SK-N-SH treated with all-trans-retinoic acid at 6 μM for 48 hours (cell line): ENCODE measurements around the gene DYNC1I1.

ENCODE experiments used
- CSRNP3 ChIP-seq: fragments of 250-450 bp; sonication (Bioruptor Pico); IDR thresholded peaks from 2 replicates; pipeline ENCODE4 v1.5.1; 2021; ENCODE audit warnings: mild to moderate bottlenecking, moderate library complexity
- GLIS3 ChIP-seq: fragments of 250-450 bp; sonication (Bioruptor Pico); IDR thresholded peaks from 2 replicates; pipeline ENCODE4 v1.5.0; 2020; ENCODE audit warnings: mild to moderate bottlenecking, moderate library complexity
- ISL1 ChIP-seq: fragments of 250-450 bp; sonication (Bioruptor Pico); IDR thresholded peaks from 2 replicates; pipeline ENCODE4 v2.1.2; 2022; ENCODE audit warnings: mild to moderate bottlenecking, moderate library complexity
- OSR1 ChIP-seq: fragments of 250-450 bp; sonication (Bioruptor Pico); IDR thresholded peaks from 2 replicates; pipeline ENCODE4 v1.8.0; 2022; ENCODE audit warnings: moderate library complexity, mild to moderate bottlenecking, inconsistent platforms
- PATZ1 ChIP-seq: fragments of 250-450 bp; sonication (Bioruptor Pico); IDR thresholded peaks from 2 replicates; pipeline ENCODE4 v1.8.0; 2020; ENCODE audit warnings: mild to moderate bottlenecking, moderate library complexity, borderline replicate concordance
- POU6F1 ChIP-seq: fragments of 250-450 bp; sonication (Bioruptor Pico); IDR thresholded peaks from 2 replicates; pipeline ENCODE4 v1.8.0; 2021; ENCODE audit warnings: low read depth, mild to moderate bottlenecking, moderate library complexity, borderline replicate concordance
- PPARA ChIP-seq: fragments of 250-450 bp; sonication (Bioruptor Pico); IDR thresholded peaks from 2 replicates; pipeline ENCODE4 v1.5.0; 2020; ENCODE audit warnings: mild to moderate bottlenecking, borderline replicate concordance
- RARB ChIP-seq: fragments of 250-450 bp; sonication (Bioruptor Pico); IDR thresholded peaks from 2 replicates; pipeline ENCODE4 v1.8.0; 2021; ENCODE audit warnings: mild to moderate bottlenecking, moderate library complexity
- TOX ChIP-seq: fragments of 250-450 bp; sonication (Bioruptor Pico); IDR thresholded peaks from 2 replicates; pipeline ENCODE4 v1.8.0; 2021; ENCODE audit warnings: mild to moderate bottlenecking, moderate library complexity, borderline replicate concordance
- ZFP3 ChIP-seq: fragments of 250-450 bp; sonication (Bioruptor Pico); IDR thresholded peaks from 2 replicates; pipeline ENCODE4 v1.5.0; 2020; ENCODE audit warnings: mild to moderate bottlenecking, moderate library complexity
- ZFP30 ChIP-seq: fragments of 450-650 bp; formaldehyde crosslinking; IDR thresholded peaks from 2 replicates; pipeline ENCODE4 v1.5.0; 2022; ENCODE audit warnings: mild to moderate bottlenecking, moderate library complexity
- ZNF70 ChIP-seq: fragments of 450-650 bp; formaldehyde crosslinking; IDR thresholded peaks from 2 replicates; pipeline ENCODE4 v1.5.0; 2020; ENCODE audit warnings: mild to moderate bottlenecking, moderate library complexity

GRCh38 chr7:96111405-96111804 lies 339.1 kb downstream of the DYNC1I1 start:
- TF ChIP-seq CSRNP3 (CRISPR knock-in tag) (no peak), ZNF70 (CRISPR knock-in tag) (no peak), ZFP3 (CRISPR knock-in tag) (no peak), ISL1 (CRISPR knock-in tag) (no peak), PATZ1 (no peak), POU6F1 (CRISPR knock-in tag) (no peak), PPARA (CRISPR knock-in tag) (no peak), TOX (no peak), ZFP30 (CRISPR knock-in tag) (peak; percentile 99), GLIS3 (CRISPR knock-in tag) (no peak), RARB (CRISPR knock-in tag) (no peak), OSR1 (CRISPR knock-in tag) (no peak)
